Adrenal gland (tissue), 12 donors: ENCODE results near the gene KCNJ15. TPM values are rescaled to one million over a fixed set of nuclear protein-coding genes. Genes with fewer than 3 reads are reported as not detected.
A peak's percentile ranks its signal among the peaks of the same experiment; 100 is the strongest.

Experiments used
- DNase-seq, 7 donors: peaks; one replicate each; pipeline ENCODE4 v3.0.0-alpha.2; 2019 to 2020
- H3K27ac ChIP-seq, 5 donors: fragments of 200-600 bp; sonication (generic) in 4 of 5; 1 replicate in 3 of 5; 2 replicates in 2 of 5; pipeline versions ENCODE4 v1.5.1 to v1.8.0; 2016 to 2020; ENCODE audit warnings: mild to moderate bottlenecking in 1 of 5
- H3K27me3 ChIP-seq: fragments of 200-600 bp; 2 replicates; pipeline ENCODE4 v1.8.0; 2021
- H3K36me3 ChIP-seq, 2 donors: fragments of 200-600 bp; replicated peaks in 1 of 2; 1 replicate in 1 of 2; 2 replicates in 1 of 2; pipeline versions ENCODE4 v1.5.1 to v1.8.0; 2018 to 2022
- H3K4me1 ChIP-seq, 2 donors: fragments of 200-600 bp; replicated peaks in 1 of 2; 1 replicate in 1 of 2; 2 replicates in 1 of 2; pipeline versions ENCODE4 v1.5.1 to v1.8.0; 2018 to 2021
- H3K4me3 ChIP-seq, 4 donors: fragments of 200-600 bp; sonication (generic) in 3 of 4; one replicate each; pipeline ENCODE4 v1.5.1; 2016 to 2018
- H3K9me3 ChIP-seq, 3 donors: fragments of 200-600 bp; sonication (generic) in 1 of 3; replicated peaks in 1 of 3; 1 replicate in 2 of 3; 2 replicates in 1 of 3; pipeline versions ENCODE4 v1.5.1 to v1.8.0; 2016 to 2021
- CTCF ChIP-seq, 6 experiments: fragments of 450-650 bp in 4 of 6; fragments of 200-600 bp in 2 of 6; sonication (generic) in 1 of 6; IDR thresholded peaks; 1 replicate in 5 of 6; 2 replicates in 1 of 6; pipeline versions ENCODE4 v1.5.1 to v1.8.0; 2016 to 2021; ENCODE audit warnings: antibody characterized with exemption in 6 of 6, mild to moderate bottlenecking in 2 of 6, moderate library complexity in 1 of 6
- POLR2A ChIP-seq, 2 donors: fragments of 450-650 bp; IDR thresholded peaks; one replicate each; pipeline ENCODE4 v1.6.1; 2017; ENCODE audit warnings: antibody characterized with exemption in 2 of 2, mild to moderate bottlenecking in 2 of 2, moderate library complexity in 1 of 2
- WGBS, 4 donors: extraction: QIAGEN DNeasy Blood & Tissue Kit in 2 of 4; methylation state at CpG; one replicate each; pipeline versions ENCODE4 v1.1.5 to v1.1.7; 2013 to 2017; 5-methylcytosine and 5-hydroxymethylcytosine counted together
- intact Hi-C, 2 donors: fragments of 100-400 bp; cut with DNase I; formaldehyde crosslinking; loops; one replicate each; pipeline versions ENCODE4 v1.14.1 to v1.15.0; 2022 to 2023
- polyA plus RNA-seq, 3 donors: library from polyadenylated mRNA; stranded (reverse); fragments of 200-250 nt in 2 of 3; fragments of 350-450 nt in 1 of 3; fragmentation: Illumina TruSeq in 1 of 3; extraction: RNeasy Lipid Tissue Mini Kit (QIAGEN cat#74804) in 1 of 3; gene quantifications; one replicate each; pipeline ENCODE4 v1.2.3, GENCODE V29; 2013 to 2014
- total RNA-seq, 9 donors: library from RNA; depleted of rRNA in 4 of 9; stranded (reverse); fragments of >200 nt in 4 of 9; fragments of 120-200 nt in 1 of 9; fragmentation: NEBNext Ultra II Directional in 1 of 9; extraction: Animal tissue kit (Norgen Biotek cat#: 25700) in 1 of 9; gene quantifications; one replicate each; pipeline versions ENCODE4 v1.1.0 to v1.2.4, GENCODE V29; 2013 to 2023
- donor health status: healthy with polysubstance abuse.
- donor health status: Bipolar disorder and iron deficiency.
- donor health status: DM: yes; HTN: yes; CAD: no.
- donor health status: DM: no; HTN: no; CAD: no.
- donor health status: DM: no; HTN: no; CAD: no.
- donor health status: DM: yes; HTN: yes; CAD: no.

KCNJ15 gene
- total and polyA plus RNA-seq, 12 donors, result 0.11 to 2.8 (median 0.45) TPM

GRCh38 chr21:38219049-38219628 is 37.7 kb upstream of the KCNJ15 start:
- 2 to 7% (median 3%) methylated on average over 7 of the region's 7 CpGs for WGBS, 4 donors
- Histone ChIP-seq H3K9me3 (peaks cover 0 to 2% (median 0%) of the 10 kb centered on the region in 3 donors), H3K27ac (no peak overlapping the region), H3K36me3 (no peaks in the 10 kb centered on the region), H3K27me3 (no peaks in the 10 kb centered on the region), H3K4me1 (peaks cover 0 to 8% of the 10 kb centered on the region in 2 donors), H3K4me3 (no peak overlapping the region)
- intact Hi-C loops, result loop anchor here (2.0 to 5.0 kb wide), 3 partner anchors 60 to 138 kb away; no protein-coding TSS in a partner anchor
- TF ChIP-seq POLR2A (IDR thresholded peaks at IDR 0.05), result no peak
- peak; percentile 91 to 99 (median 96) for TF ChIP-seq CTCF (IDR thresholded peaks at IDR 0.05)
- DNase-seq, result peak; percentile 68 to 83 (median 77)

- H3K27ac ChIP-seq, result peak overlapping the region in 1 of 5 donors; percentile 3
- H3K27me3 ChIP-seq, result no peaks in the 10 kb centered on the region
- WGBS, 4 donors, result 47 to 59% (median 56%) methylated on average over 5 of the region's 5 CpGs
- TF ChIP-seq CTCF (IDR thresholded peaks at IDR 0.05) (no peak), POLR2A (IDR thresholded peaks at IDR 0.05) (no peak)
- peak in 4 of 7 donors; percentile 21 to 49 (median 44) for DNase-seq
- intact Hi-C loops, result no loop called here
- H3K4me3 ChIP-seq, result no peak overlapping the region
- peaks cover 0 to 8% of the 10 kb centered on the region in 2 donors for H3K4me1 ChIP-seq
- peaks cover 0 to 12% (median 0%) of the 10 kb centered on the region in 3 donors for H3K9me3 ChIP-seq
- H3K36me3 ChIP-seq, result no peaks in the 10 kb centered on the region
Measured at GRCh38 chr21:38220270-38220737, 36.5 kb upstream of the KCNJ15 start.

- Histone ChIP-seq H3K27ac (no peak overlapping the region), H3K4me1 (peaks cover 0 to 8% of the 10 kb centered on the region in 2 donors), H3K36me3 (no peaks in the 10 kb centered on the region), H3K4me3 (no peak overlapping the region), H3K27me3 (no peaks in the 10 kb centered on the region), H3K9me3 (peaks cover 0 to 12% (median 0%) of the 10 kb centered on the region in 3 donors)
- no peak for DNase-seq
- intact Hi-C loops, result no loop called here
- TF ChIP-seq POLR2A (IDR thresholded peaks at IDR 0.05), result no peak
- TF ChIP-seq CTCF (IDR thresholded peaks at IDR 0.05), result no peak
- WGBS, 4 donors, result 44 to 92% (median 48%) methylated on average over 1 of the region's 1 CpG
Measured at GRCh38 chr21:38221594-38221993, 35.2 kb upstream of the KCNJ15 start.

GRCh38 chr21:38223893-38224540 is 32.8 kb upstream of the KCNJ15 start:
- H3K4me1 ChIP-seq, result peaks cover 0 to 8% of the 10 kb centered on the region in 2 donors
- peaks cover 0 to 12% (median 0%) of the 10 kb centered on the region in 3 donors for H3K9me3 ChIP-seq
- DNase-seq, result no peak
- H3K36me3 ChIP-seq, result no peaks in the 10 kb centered on the region
- no peaks in the 10 kb centered on the region for H3K27me3 ChIP-seq
- intact Hi-C loops, result no loop called here
- TF ChIP-seq POLR2A (IDR thresholded peaks at IDR 0.05), result no peak
- no peak for TF ChIP-seq CTCF (IDR thresholded peaks at IDR 0.05)
- H3K4me3 ChIP-seq, result no peak overlapping the region
- H3K27ac ChIP-seq, result no peak overlapping the region
- WGBS, 4 donors, result 89 to 95% (median 92%) methylated on average over 6 of the region's 6 CpGs
